UCSD-AML1 (cell line): ENCODE results near the gene ZNF765.
"Not testable (repeated sequence)": the region's sequence is repeated elsewhere in the genome, so short reads cannot be mapped to it uniquely, and the experiment has no call there.

ENCODE experiments used
- DNase-seq: peaks from one replicate; lab custom pipeline; 2025; ENCODE audit not compliant: unreplicated experiment; lab: John Stamatoyannopoulos, UW

The ZNF765 gene

GRCh38 chr19:53420520-53421315 is 25.8 kb downstream of the ZNF765 start:
- not testable (repeated sequence) for DNase-seq

GRCh38 chr19:53422551-53422950 is 27.6 kb downstream of the ZNF765 start:
- no peak for DNase-seq

- not testable (repeated sequence) for DNase-seq
Measured at GRCh38 chr19:53423074-53423473, 28.1 kb downstream of the ZNF765 start.

GRCh38 chr19:53423680-53424079 is 28.7 kb downstream of the ZNF765 start:
- DNase-seq: not testable (repeated sequence)

GRCh38 chr19:53424968-53425597 is 30.1 kb downstream of the ZNF765 start:
- peak; percentile 57 for DNase-seq

GRCh38 chr19:53431399-53432087 is 36.6 kb downstream of the ZNF765 start, which contains the start of gene ZNF761:
TSS of gene ZNF761 (plus strand) at chr19:53431984. CDS start at chr19:53447269, 15,285 bp downstream.
- peak; percentile 95 for DNase-seq

GRCh38 chr19:53432088-53432661 is 37.2 kb downstream of the ZNF765 start:
- peak; percentile 37 for DNase-seq

- DNase-seq: not testable (repeated sequence)
Measured at GRCh38 chr19:53443809-53444208, 48.9 kb downstream of the ZNF765 start.

GRCh38 chr19:53447196-53447595 is 52.2 kb downstream of the ZNF765 start:
- not testable (repeated sequence) for DNase-seq

- no peak for DNase-seq
Measured at GRCh38 chr19:53455828-53456227, 60.9 kb downstream of the ZNF765 start.

GRCh38 chr19:53460131-53460721 is 65.3 kb downstream of the ZNF765 start:
- DNase-seq: not testable (repeated sequence)

GRCh38 chr19:53461866-53462265 is 66.9 kb downstream of the ZNF765 start:
- no peak for DNase-seq

GRCh38 chr19:53462861-53463260 is 67.9 kb downstream of the ZNF765 start:
- no peak for DNase-seq

- no peak for DNase-seq
Measured at GRCh38 chr19:53463263-53463662, 68.3 kb downstream of the ZNF765 start.

- no peak for DNase-seq
Measured at GRCh38 chr19:53466726-53467484, 72.0 kb downstream of the ZNF765 start.

- peak; percentile 92 for DNase-seq
Measured at GRCh38 chr19:53467485-53468262, 72.7 kb downstream of the ZNF765 start, which contains the start of gene ZNF813. TSS of gene ZNF813 (plus strand) at chr19:53467733. CDS start at chr19:53483823, 16,090 bp downstream.

- DNase-seq: not testable (repeated sequence)
Measured at GRCh38 chr19:53468628-53469027, 73.7 kb downstream of the ZNF765 start.

- no peak for DNase-seq
Measured at GRCh38 chr19:53471916-53472315, 77.0 kb downstream of the ZNF765 start.

- DNase-seq: peak; percentile 27
Measured at GRCh38 chr19:53474832-53475231, 79.9 kb downstream of the ZNF765 start.
